ENCODE measurements around the gene SYN1.

The SYN1 gene

DNA sequence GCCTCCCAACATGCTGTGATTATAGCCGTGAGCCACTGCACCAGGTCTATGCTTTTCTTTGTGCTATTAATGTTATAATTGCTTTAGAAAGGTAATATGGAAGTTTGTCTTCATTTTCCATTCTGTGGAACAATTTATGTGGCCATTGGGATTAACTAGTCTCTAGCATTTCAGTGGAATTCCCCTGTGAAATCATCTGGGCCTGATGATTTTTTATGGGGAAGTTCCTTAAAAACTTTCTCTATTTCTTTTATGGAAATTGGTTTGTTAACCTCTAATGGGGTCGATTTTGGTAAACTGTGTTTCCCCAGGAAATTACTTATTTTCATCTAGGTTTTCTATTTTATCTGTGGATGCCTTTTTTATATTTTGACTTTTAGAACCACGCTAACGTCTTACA, 26.1 kb downstream of the SYN1 start:
- DNase-seq = no peak

DNA sequence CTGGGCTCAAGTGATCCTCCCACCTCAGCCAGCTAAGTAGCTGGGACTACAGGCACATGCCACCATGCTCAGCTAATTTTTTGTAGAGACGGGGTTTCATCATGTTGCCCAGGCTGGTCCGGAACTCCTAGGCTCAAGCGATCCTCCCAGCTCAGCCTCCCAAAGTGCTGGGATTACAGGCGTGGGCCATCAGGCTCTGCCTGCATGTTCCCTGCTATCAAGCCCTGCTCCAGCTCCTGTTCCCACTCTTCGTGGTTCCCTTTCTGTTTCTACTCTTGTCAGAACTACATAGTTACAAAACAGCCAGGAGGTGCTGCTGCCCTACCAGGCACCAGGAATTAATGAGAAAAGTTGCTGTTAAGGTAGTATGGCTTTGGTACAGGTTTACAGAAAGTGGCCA, 28.7 kb downstream of the SYN1 start:
- DNase-seq = no peak

- no peak for DNase-seq
Observed at GRCh38 chrX:47587906-47588735, 31.5 kb downstream of the SYN1 start.

DNA sequence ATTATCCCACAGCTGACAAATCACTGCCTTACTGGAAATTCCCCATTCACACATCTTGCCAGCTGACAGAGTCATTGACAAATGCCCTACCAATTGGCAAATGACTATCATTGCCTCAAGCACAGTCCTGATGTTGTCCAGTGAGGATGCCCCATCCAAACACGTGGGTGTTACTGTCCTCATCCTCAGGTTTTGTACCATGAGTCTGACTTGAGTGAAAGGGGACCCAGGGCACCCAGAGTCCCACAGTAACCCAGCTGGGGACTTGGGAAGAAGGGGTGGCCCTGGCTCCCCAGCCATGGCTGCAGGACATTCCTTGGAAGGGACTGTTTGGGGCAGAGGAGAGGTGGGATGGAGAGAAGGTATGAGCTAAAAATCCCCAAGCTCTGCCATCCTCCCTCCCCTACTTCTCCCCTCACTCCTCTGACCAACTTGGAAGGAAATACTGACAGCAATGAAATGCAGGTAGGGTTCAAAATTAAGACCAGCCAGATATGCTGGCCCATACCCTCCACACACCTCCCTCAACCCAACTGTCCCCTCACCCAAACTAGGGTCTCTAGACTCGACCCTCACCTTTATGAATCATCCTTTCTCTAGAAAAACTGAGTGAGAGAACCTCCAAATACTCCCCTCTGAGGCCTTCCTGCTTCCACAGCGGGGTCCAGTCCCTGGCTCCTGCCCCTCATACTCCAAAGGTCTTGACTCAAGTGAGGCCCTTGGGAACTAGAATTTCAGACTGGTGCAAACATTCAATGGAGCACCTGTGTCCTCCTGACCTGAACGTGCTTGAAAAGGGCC, 32.4 kb downstream of the SYN1 start:
- no peak for DNase-seq

DNA sequence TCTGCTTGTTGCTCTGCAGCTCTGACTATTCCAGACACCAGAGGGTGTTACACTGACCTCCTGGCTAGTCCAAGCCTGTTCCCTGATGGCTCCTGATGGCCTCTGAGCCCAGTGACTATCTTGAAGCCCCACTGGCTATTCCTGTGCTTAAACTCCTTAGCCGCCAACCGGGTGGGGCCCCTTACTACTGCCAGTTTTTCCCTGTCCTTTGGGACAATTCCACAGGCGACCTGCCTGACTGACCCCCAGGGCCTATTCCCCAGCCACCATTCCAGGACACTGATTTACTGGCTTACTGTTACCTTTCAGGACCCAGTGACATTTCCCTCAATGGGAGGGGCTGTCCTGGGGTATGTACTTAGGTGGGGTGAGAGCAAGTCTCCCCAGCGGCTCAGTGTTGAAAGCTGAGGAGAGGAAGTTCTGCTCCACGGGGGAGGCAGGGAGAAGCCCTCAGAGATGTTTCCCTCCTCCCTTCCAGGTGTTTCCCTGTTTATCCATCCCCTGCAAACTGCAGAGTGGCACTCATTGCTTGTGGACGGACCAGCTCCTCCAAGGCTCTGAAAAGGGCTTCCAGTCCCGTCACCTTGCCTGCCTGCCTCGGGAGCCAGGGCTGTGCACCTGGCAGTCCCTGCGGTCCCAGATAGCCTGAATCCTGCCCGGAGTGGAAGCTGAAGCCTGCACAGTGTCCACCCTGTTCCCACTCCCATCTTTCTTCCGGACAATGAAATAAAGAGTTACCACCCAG, 33.4 kb downstream of the SYN1 start:
- no peak for DNase-seq

DNA sequence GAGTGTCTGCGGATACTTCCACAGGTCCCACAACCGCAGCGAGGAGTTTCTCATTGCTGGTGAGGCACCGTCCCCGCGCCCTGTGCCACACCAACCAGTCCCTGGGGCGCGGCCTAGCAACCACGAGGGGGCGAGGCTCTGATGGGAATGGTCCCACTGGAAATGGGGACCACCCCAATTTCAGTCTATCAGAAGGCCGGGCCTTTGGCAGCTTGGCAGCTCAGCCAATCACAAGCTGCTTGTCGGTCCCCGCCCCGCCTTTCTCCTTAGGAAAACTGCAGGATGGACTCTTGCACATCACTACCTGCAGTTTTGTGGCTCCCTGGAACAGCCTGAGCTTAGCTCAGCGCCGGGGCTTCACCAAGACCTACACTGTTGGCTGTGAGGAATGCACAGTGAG, 34.4 kb downstream of the SYN1 start:
- no peak for DNase-seq

GRCh38 chrX:47584714-47585113, 34.9 kb downstream of the SYN1 start:
- DNase-seq = no peak

GRCh38 chrX:47583240-47583861, 36.3 kb downstream of the SYN1 start:
- no peak for DNase-seq

DNA sequence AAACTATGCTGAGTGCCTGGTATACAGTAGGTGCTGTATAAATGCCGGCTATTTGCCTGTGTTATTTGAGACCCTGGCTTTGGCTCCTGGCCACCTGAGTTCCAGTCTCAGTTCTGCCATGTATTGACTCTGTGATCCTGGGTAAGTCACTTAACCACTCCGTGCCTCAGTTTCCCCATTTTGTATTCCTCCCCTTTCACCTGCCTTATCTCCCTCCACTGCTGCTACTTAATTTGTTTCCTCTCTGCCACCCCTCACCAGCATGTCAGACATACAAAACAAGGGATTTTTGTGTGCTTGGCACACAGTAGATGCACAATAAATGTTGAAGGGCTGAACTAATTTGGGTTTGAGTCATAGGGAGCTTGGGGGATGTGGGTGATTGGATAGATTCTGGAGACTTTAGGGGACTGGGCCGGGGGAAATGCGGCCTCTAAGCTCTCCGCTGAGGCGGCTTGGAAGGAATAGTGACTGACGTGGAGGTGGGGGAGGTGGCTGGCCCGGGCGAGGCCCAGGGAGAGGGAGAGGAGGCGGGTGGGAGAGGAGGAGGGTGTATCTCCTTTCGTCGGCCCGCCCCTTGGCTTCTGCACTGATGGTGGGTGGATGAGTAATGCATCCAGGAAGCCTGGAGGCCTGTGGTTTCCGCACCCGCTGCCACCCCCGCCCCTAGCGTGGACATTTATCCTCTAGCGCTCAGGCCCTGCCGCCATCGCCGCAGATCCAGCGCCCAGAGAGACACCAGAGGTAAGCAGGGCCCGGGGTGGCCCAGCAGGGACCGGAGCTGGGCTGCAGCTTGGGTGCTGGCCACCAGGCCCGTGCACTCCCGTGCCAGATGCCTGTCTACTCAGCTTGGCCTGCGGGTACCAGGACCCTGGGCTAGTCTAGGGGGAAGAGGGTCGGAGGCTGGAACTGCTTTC, 37.7 kb downstream of the SYN1 start, which contains the start of gene TIMP1:
TIMP1 (plus strand) TSS at position 706 of the 917 bp plus-strand sequence. CDS start 980 bp downstream, outside the sequence.
- peak; percentile 88 for DNase-seq

GRCh38 chrX:47579537-47579936, 40.1 kb downstream of the SYN1 start:
- peak; percentile 34 for DNase-seq

- DNase-seq = no peak
Observed at GRCh38 chrX:47578692-47579091, 41.0 kb downstream of the SYN1 start.

- no peak for DNase-seq
Observed at GRCh38 chrX:47577901-47578300, 41.8 kb downstream of the SYN1 start.

GRCh38 chrX:47577424-47577823, 42.2 kb downstream of the SYN1 start:
- no peak for DNase-seq

- DNase-seq = no peak
Observed at GRCh38 chrX:47576021-47576898, 43.4 kb downstream of the SYN1 start.

DNA sequence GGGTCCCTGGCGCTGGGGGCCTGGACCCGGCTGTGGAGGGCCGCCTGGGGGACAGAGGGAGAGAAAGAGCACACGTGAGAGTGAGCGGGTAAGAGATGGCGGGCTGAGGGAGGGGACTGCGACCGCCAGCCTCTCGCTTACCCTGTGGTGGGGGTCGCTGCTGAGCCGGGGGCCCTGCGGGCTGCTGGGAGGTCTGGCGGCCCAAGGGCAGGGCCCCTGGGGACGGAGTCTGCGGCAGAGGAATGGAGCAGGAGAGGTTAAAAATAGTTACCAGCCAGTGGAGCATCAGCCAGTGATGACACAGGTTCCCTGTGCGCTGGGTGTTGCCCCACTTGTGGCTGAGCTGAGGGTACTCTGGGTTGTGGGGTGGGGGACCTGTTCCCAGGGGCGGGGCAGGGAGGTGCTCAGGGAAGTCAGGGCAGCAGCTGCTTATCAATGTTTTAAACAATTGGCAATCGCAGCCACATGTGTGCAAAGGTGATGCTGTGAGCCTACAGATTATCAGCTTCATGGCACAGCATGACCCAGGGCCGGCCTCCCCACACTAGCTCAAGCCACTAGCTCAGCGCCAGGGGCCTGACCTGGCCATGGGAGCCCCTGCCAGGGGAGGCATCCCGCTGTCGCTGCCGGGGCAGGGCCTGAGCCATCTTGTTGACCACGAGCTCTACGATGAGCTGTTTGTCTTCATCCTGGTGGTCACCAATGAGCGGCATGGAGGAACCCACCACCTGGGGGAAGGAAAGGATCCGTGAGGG, 44.9 kb downstream of the SYN1 start:
- DNase-seq = no peak

DNA sequence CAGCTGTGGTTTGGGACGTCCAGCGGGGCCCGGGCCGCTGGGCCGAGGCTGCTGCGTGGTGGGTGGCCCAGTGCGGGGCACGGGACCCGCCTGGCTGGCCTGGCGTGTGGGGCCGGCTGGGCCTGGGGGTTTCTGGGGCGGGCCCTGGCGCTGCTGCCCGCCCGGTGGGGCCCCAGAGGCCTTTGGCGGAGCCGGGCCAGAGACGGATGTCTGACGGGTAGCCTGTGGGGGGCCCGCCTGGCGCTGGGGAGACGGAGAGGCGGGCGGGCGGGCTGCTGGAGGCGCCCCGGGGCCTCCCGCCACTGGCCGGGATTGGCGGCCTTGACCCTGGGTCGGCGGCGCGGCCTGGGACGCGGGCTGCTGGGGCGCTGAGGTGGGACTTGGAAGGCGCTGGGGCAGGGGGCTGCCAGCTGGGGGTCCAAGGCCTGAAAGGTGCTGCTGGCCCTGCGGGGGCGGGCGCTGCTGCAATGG, 45.5 kb downstream of the SYN1 start:
- DNase-seq = no peak

GRCh38 chrX:47573341-47574075, 46.1 kb downstream of the SYN1 start:
- no peak for DNase-seq

DNA sequence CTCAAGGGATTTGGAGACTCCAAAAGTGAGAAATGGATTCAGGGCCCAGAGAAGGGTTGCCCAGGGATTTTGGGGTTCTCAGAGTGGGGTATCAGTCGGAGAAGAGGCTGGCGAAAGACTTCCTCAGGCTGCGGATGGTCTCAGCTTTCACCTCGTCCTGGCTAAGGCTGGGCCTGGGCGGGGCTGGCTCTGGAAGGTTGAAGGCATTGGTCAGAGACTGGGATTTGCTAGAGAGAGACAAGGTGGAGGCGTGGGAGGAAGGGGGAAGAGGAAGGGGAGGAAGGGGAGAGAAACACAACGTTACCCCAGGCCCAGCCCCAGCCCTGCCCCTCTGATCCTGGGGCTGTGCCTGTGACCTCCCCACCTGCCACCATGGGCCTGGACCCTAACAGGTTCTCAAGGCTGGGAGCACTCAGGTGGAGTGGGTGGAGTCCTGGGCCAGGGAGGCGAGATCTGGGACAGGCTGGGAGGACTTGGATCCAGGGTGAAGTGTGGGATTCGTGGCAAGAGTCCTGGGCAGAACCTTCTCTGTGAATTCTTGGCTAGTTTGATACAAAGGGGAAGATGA, 46.8 kb downstream of the SYN1 start:
- DNase-seq = no peak

GRCh38 chrX:47571896-47572295, 47.8 kb downstream of the SYN1 start:
- no peak for DNase-seq
